ENCODE results near the gene ONECUT3.
"Not testable (repeated sequence)": the region's sequence is repeated elsewhere in the genome, so short reads cannot be mapped to it uniquely, and the experiment has no call there.

Gene ONECUT3

GRCh38 chr19:1755467-1756171 is 2.3 kb downstream of the ONECUT3 start:
- DNase-seq (ENCODE audit: low spot score), result no peak

- DNase-seq (ENCODE audit: low spot score), result no peak
Observed at GRCh38 chr19:1756264-1756663, 3.0 kb downstream of the ONECUT3 start.

- DNase-seq (ENCODE audit: low spot score), result no peak
Observed at GRCh38 chr19:1756705-1757465, 3.6 kb downstream of the ONECUT3 start.

- DNase-seq (ENCODE audit: low spot score), result no peak
Observed at GRCh38 chr19:1757468-1758230, 4.3 kb downstream of the ONECUT3 start.

GRCh38 chr19:1758231-1758577 is 4.9 kb downstream of the ONECUT3 start:
- DNase-seq (ENCODE audit: low spot score), result no peak

GRCh38 chr19:1758959-1759903 is 5.9 kb downstream of the ONECUT3 start:
- no peak for DNase-seq (ENCODE audit: low spot score)

GRCh38 chr19:1760020-1760419 is 6.7 kb downstream of the ONECUT3 start:
- no peak for DNase-seq (ENCODE audit: low spot score)

GRCh38 chr19:1760786-1761527 is 7.7 kb downstream of the ONECUT3 start:
- DNase-seq (ENCODE audit: low spot score), result not testable (repeated sequence)

GRCh38 chr19:1761528-1762242 is 8.4 kb downstream of the ONECUT3 start:
- no peak for DNase-seq (ENCODE audit: low spot score)

- no peak for DNase-seq (ENCODE audit: low spot score)
Observed at GRCh38 chr19:1762243-1763117, 9.2 kb downstream of the ONECUT3 start.

GRCh38 chr19:1763648-1764639 is 10.6 kb downstream of the ONECUT3 start:
- DNase-seq (ENCODE audit: low spot score), result no peak

GRCh38 chr19:1764729-1765128 is 11.4 kb downstream of the ONECUT3 start:
- no peak for DNase-seq (ENCODE audit: low spot score)

- no peak for DNase-seq (ENCODE audit: low spot score)
Observed at GRCh38 chr19:1765232-1765903, 12.1 kb downstream of the ONECUT3 start.

GRCh38 chr19:1765904-1766799 is 12.8 kb downstream of the ONECUT3 start:
- DNase-seq (ENCODE audit: low spot score), result no peak

- DNase-seq (ENCODE audit: low spot score), result no peak
Observed at GRCh38 chr19:1766800-1767352, 13.6 kb downstream of the ONECUT3 start.

- no peak for DNase-seq (ENCODE audit: low spot score)
Observed at GRCh38 chr19:1767464-1767933, 14.2 kb downstream of the ONECUT3 start.

Measured in SW480 (cell line).